ENCODE measurements around the gene MOB3B.

Gene MOB3B

GRCh38 chr9:27385606-27386322 lies 143.8 kb downstream of the MOB3B start:
- DNase-seq (ENCODE audit: low read depth): no peak
- H3K4me3 ChIP-seq (ENCODE audit: low read length): no peak overlapping the region
- TF ChIP-seq CTCF (conservative IDR thresholded peaks at IDR 0.05; ENCODE audit: low read length): no peak

- DNase-seq (ENCODE audit: low read depth): no peak
- H3K4me3 ChIP-seq (ENCODE audit: low read length): no peak overlapping the region
- no peak for TF ChIP-seq CTCF (conservative IDR thresholded peaks at IDR 0.05; ENCODE audit: low read length)
These were observed 145.2 kb downstream of the MOB3B start for GRCh38 chr9:27384262-27385014.

- no peak for TF ChIP-seq CTCF (conservative IDR thresholded peaks at IDR 0.05; ENCODE audit: low read length)
- no peak overlapping the region for H3K4me3 ChIP-seq (ENCODE audit: low read length)
- DNase-seq (ENCODE audit: low read depth): no peak
These were observed 146.1 kb downstream of the MOB3B start for GRCh38 chr9:27383524-27383923.

GRCh38 chr9:27382975-27383374 lies 146.6 kb downstream of the MOB3B start:
- no peak for DNase-seq (ENCODE audit: low read depth)
- no peak for TF ChIP-seq CTCF (conservative IDR thresholded peaks at IDR 0.05; ENCODE audit: low read length)

GRCh38 chr9:27382308-27382707 lies 147.3 kb downstream of the MOB3B start:
- H3K4me3 ChIP-seq (ENCODE audit: low read length): no peak overlapping the region
- no peak for DNase-seq (ENCODE audit: low read depth)
- TF ChIP-seq CTCF (conservative IDR thresholded peaks at IDR 0.05; ENCODE audit: low read length): no peak

More at GRCh38 chr9:27382975-27383374, 146.6 kb downstream of the MOB3B start:
- H3K4me3 ChIP-seq (ENCODE audit: low read length): no peak overlapping the region

- DNase-seq (ENCODE audit: low read depth): no peak
- TF ChIP-seq CTCF (conservative IDR thresholded peaks at IDR 0.05; ENCODE audit: low read length): no peak
- H3K4me3 ChIP-seq (ENCODE audit: low read length): no peak overlapping the region
These were observed 150.0 kb downstream of the MOB3B start for GRCh38 chr9:27379311-27380251.

All from AG10803 (cell line).